Fibroblast of the aortic adventitia (primary cell): ENCODE results near the gene MMP28. TPM values are rescaled to one million over a fixed set of nuclear protein-coding genes. Genes with fewer than 3 reads are reported as not detected.

Experiments used
- DNase-seq: peaks from one replicate; pipeline ENCODE4 v3.0.0-alpha.2; 2010; ENCODE audit warnings: low read depth
- H3K4me3 ChIP-seq: 2 replicates; pipeline ENCODE4 v1.5.1; 2011; ENCODE audit warnings: low read depth, mild to moderate bottlenecking, control low read depth, low read length, moderate library complexity
- CTCF ChIP-seq: IDR thresholded peaks from 2 replicates; pipeline ENCODE4 v1.5.1; 2011; ENCODE audit warnings: mild to moderate bottlenecking, low read length, control low read depth, inconsistent platforms; ENCODE audit not compliant: insufficient read depth
- total RNA-seq: library from RNA; depleted of rRNA; stranded (reverse); fragments of >200 nt; gene quantifications from 2 replicates; pipeline ENCODE4 v1.2.3, GENCODE V29; 2012; ENCODE audit warnings: low replicate concordance

The MMP28 gene
- total RNA-seq, 1 donor: 0.09 TPM

DNA sequence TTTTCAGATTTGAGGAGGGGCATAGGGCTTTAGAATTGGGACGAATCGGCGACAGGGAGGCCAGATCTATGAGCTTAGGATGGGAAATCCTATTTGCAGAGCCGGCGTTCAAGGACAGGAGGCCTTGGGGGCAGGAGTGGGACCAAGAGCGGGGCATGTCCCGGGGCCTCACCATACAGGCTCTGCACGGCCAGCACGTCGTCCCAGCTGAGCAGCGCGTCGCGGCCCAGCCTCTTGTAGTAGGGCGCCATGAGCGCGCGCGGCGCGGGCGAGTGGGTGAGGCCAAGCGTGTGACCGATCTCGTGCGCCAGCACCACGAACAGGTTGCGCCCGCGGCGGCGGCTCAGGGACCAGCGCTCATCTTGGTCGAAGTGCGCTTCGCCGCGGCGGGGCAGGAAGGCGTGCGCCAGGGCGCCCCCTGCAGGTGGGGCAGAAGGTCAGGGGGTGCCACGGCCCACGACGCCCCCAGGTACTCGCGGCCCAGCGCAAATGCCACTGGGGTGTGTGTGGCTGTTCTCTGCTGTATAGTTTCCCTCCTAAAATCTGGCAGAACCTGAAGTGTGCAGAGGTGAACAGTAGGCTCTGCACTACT lies 25.4 kb downstream of the MMP28 start:
- no peak for TF ChIP-seq CTCF
- no peak for DNase-seq
- H3K4me3 ChIP-seq: no peak overlapping the region

- no peak for TF ChIP-seq CTCF
- no peak overlapping the region for H3K4me3 ChIP-seq
- DNase-seq: no peak
These were observed 26.6 kb downstream of the MMP28 start for GRCh38 chr17:35768797-35769196.

- H3K4me3 ChIP-seq: no peak overlapping the region
- DNase-seq: peak; percentile 67
- peak; percentile 71 for TF ChIP-seq CTCF
These were observed 28.4 kb downstream of the MMP28 start for GRCh38 chr17:35766903-35767510.

- no peak for TF ChIP-seq CTCF
- DNase-seq: no peak
- H3K4me3 ChIP-seq: no peak overlapping the region
These were observed 29.0 kb downstream of the MMP28 start for GRCh38 chr17:35766489-35766877.

DNA sequence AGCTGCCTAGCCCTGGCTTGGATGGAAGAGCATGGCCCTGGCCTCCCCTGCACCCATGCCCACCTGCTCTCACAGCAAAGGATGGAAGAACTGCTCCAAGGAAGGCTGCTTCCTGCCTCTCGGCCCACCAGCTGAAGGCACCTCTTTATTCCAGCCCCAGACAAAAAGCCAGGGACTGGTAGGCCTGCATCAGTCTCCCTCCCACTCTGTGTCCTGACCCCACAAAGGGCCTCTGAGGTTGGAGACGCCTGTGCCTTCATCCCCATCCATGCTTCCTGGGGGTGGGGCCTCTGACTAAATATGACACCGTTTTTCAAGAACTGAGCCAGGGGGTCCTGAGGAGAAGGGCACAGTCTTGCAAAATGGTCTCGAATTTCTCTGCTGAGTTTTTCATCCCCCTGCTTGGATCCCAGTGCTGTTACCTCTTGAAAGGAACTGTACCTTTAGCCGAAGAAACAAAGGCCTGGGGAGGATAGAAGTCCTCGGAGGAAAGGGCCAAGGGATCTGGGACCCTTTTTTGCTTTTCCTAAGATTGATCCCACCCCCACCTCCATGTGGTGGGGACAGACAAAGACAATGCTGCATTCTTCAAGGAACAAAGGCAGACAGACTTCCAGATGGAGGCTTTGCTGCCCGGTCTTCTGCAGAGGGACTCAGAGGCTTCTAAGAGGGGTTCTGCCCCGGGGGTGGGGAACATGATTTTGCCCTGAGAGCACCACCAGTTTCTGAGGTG lies 29.5 kb downstream of the MMP28 start:
- no peak overlapping the region for H3K4me3 ChIP-seq
- DNase-seq: no peak
- no peak for TF ChIP-seq CTCF

DNA sequence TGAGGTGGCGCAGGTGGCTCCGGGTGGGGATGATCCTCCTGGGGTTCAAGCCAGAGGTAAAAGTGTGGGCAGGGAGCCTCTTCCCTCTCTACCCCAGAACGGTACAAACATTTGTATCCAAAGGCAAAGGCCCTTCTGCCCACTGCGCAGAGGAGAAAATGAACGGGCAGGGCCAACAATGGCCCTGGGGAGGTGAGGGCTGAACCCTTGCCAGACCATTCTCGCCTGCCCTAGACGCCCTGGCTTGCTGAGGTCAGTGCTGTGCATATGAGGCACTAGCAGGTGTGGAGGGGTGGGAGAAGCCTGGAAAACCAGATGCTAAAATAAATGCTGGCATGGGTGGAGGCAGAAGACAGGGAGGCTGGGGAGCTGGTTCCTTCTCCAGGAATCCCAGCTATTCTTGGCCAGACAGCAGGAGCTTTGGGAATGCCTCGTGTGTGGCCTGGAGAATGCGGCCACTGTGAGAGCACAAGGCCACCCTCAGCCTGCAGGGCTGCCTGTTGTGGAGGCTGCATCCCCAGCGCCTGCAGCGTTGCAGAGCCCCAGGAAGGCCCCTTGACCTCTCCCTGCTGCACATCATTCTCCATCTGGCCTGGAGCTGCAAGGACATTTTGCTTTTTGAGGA lies 30.2 kb downstream of the MMP28 start:
- no peak for DNase-seq
- no peak for TF ChIP-seq CTCF
- H3K4me3 ChIP-seq: no peak overlapping the region
